Upper lobe of left lung (tissue), 4 donors: ENCODE results near the gene MYO9A.

Experiments used
- CTCF ChIP-seq, 6 experiments: fragments of 450-650 bp in 4 of 6; fragments of 200-600 bp in 2 of 6; sonication (generic) in 2 of 6; IDR thresholded peaks; one replicate each; pipeline ENCODE4 v1.5.1; 2016 to 2019; ENCODE audit warnings: antibody characterized with exemption in 6 of 6
- EP300 ChIP-seq, 4 donors: sonication (generic); formaldehyde crosslinking; IDR thresholded peaks; one replicate each; pipeline ENCODE4 v1.5.1; 2017; ENCODE audit warnings: antibody characterized with exemption in 4 of 4, control low read depth in 2 of 4
- POLR2A ChIP-seq, 4 donors: fragments of 450-650 bp; IDR thresholded peaks; one replicate each; pipeline ENCODE4 v1.5.1; 2016 to 2017; ENCODE audit warnings: antibody characterized with exemption in 4 of 4, mild to moderate bottlenecking in 2 of 4

- TF ChIP-seq CTCF (IDR thresholded peaks at IDR 0.05) (no peak), POLR2A (IDR thresholded peaks at IDR 0.05) (no peak), EP300 (IDR thresholded peaks at IDR 0.05) (no peak)
Observed at GRCh38 chr15:72146934-72147333, 29.0 kb upstream of the MYO9A start.
